ENCODE data around the gene GATC. TPM values are rescaled to one million over a fixed set of nuclear protein-coding genes. Genes with fewer than 3 reads are reported as not detected.
A peak's percentile ranks its signal among the peaks of the same experiment; 100 is the strongest.

The GATC gene
- 14.5 TPM for polyA plus RNA-seq (2012; ENCODE audit: missing spikeins)

DNA sequence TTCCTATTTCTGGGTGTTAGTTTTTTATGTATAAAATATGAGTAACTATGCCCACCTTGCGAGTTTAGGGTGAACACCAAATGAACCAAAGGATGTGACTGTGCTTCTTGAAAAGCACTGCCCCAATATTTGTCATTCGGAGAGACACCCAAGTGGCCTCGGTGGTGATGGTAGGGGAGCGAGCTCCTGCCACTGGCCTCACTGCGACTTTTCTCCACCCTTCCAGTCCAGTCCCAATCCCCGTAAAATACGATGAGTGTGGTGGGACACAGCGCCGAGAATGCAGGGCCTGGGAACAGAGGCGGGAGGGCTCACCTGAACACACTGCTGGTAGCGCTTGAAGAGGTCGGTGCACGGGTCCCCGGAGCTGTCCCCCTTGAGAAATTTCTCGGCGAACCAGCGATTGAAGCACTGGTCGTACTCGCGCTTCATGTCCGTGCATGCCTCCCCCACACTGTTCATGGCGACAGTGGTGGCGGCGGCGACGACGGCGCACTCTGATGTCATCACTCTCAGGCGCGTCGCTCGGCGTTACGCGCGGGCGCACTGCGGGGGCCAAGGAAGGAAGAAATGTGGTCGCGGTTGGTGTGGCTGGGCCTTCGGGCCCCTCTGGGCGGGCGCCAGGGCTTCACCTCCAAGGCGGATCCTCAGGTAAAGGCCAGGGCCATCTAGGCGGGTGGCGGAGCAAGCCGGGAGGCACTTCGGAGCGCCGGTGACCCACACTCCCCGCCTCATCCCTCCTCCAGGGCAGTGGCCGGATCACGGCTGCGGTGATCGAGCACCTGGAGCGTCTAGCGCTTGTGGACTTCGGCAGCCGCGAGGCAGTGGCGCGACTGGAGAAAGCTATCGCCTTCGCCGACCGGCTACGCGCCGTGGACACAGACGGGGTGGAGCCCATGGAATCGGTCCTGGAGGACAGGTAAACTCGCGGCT is at the start of gene GATC, which contains the start of gene TRIAP1:
TSS of gene GATC (plus strand) at position 534 of the 933 bp plus-strand sequence. CDS start at position 571, 37 bp downstream.
TSS of gene TRIAP1 (minus strand) at position 474 of the 933 bp plus-strand sequence. CDS start at position 462, 12 bp downstream.
- TF ChIP-seq POLR2A (IDR thresholded peaks at IDR 0.05; ENCODE audit: low read depth, low read length) (peak; percentile 93), POLR2AphosphoS5 (IDR thresholded peaks at IDR 0.05; ENCODE audit: low read depth, low read length) (peak; percentile 93), TAF1 (IDR thresholded peaks at IDR 0.05; ENCODE audit: borderline replicate concordance, low read depth, low read length) (peak; percentile 82)
- peak; percentile 96 for FAIRE-seq
- peak; percentile 77 for DNase-seq (ENCODE audit: insufficient read length)

DNA sequence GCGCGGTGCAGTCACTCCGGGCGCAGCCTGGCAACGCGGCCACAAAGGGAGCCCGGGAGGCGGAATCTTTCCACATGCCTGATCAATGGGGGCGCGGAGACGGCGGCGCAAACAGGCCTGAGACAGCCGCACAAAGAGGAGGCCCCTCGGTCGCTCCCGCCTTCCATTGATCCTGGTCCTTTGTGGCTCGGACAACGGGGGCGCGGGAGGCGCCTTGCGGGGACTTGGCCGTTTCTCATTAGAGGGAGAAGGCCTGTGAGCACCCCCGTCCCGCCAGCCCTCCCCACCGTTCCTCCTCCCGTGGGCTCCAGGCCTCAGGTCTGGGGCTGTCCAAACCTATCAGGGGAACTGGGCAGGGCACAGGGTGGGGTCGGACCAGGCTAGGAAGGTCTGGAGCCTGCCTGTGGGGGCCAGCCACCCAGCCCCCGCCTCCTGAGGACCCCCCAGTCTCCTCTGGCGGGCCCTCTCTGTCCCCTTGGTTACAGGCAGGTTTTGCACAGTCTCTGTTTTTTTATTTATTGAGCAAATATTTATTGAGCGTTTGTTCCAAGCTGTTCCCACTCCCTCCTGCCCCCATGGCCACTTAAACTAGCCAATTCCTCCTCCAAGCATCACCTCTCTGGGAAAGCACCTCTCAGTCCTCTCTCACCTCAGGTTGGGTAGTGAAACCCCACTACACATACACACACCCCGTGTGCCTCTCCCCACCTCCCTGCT is 48.3 kb upstream of the GATC start:
- no peak for FAIRE-seq
- no peak for DNase-seq (ENCODE audit: insufficient read length)
- TF ChIP-seq TAF1 (IDR thresholded peaks at IDR 0.05; ENCODE audit: borderline replicate concordance, low read depth, low read length) = no peak
- TF ChIP-seq POLR2A (IDR thresholded peaks at IDR 0.05; ENCODE audit: low read depth, low read length) = no peak
- no peak for TF ChIP-seq POLR2AphosphoS5 (IDR thresholded peaks at IDR 0.05; ENCODE audit: low read depth, low read length)

- TF ChIP-seq POLR2A (IDR thresholded peaks at IDR 0.05; ENCODE audit: low read depth, low read length) = no peak
- TF ChIP-seq POLR2AphosphoS5 (IDR thresholded peaks at IDR 0.05; ENCODE audit: low read depth, low read length) = no peak
- no peak for TF ChIP-seq TAF1 (IDR thresholded peaks at IDR 0.05; ENCODE audit: borderline replicate concordance, low read depth, low read length)
- FAIRE-seq (no peak), DNase-seq (ENCODE audit: insufficient read length) (no peak)
Measured at GRCh38 chr12:120399531-120399930, 46.7 kb upstream of the GATC start.

GRCh38 chr12:120402217-120402616 is 44.0 kb upstream of the GATC start:
- FAIRE-seq (no peak), DNase-seq (ENCODE audit: insufficient read length) (no peak)
- no peak for TF ChIP-seq TAF1 (IDR thresholded peaks at IDR 0.05; ENCODE audit: borderline replicate concordance, low read depth, low read length)
- no peak for TF ChIP-seq POLR2AphosphoS5 (IDR thresholded peaks at IDR 0.05; ENCODE audit: low read depth, low read length)
- TF ChIP-seq POLR2A (IDR thresholded peaks at IDR 0.05; ENCODE audit: low read depth, low read length) = no peak

- no peak for DNase-seq (ENCODE audit: insufficient read length)
- no peak for TF ChIP-seq POLR2A (IDR thresholded peaks at IDR 0.05; ENCODE audit: low read depth, low read length)
- TF ChIP-seq POLR2AphosphoS5 (IDR thresholded peaks at IDR 0.05; ENCODE audit: low read depth, low read length) = no peak
- no peak for TF ChIP-seq TAF1 (IDR thresholded peaks at IDR 0.05; ENCODE audit: borderline replicate concordance, low read depth, low read length)
- no peak for FAIRE-seq
Measured at GRCh38 chr12:120403869-120404268, 42.4 kb upstream of the GATC start.

- DNase-seq (ENCODE audit: insufficient read length) (no peak), FAIRE-seq (no peak)
- TF ChIP-seq POLR2A (IDR thresholded peaks at IDR 0.05; ENCODE audit: low read depth, low read length) (no peak), TAF1 (IDR thresholded peaks at IDR 0.05; ENCODE audit: borderline replicate concordance, low read depth, low read length) (no peak), POLR2AphosphoS5 (IDR thresholded peaks at IDR 0.05; ENCODE audit: low read depth, low read length) (no peak)
Measured at GRCh38 chr12:120404271-120404670, 42.0 kb upstream of the GATC start.

DNA sequence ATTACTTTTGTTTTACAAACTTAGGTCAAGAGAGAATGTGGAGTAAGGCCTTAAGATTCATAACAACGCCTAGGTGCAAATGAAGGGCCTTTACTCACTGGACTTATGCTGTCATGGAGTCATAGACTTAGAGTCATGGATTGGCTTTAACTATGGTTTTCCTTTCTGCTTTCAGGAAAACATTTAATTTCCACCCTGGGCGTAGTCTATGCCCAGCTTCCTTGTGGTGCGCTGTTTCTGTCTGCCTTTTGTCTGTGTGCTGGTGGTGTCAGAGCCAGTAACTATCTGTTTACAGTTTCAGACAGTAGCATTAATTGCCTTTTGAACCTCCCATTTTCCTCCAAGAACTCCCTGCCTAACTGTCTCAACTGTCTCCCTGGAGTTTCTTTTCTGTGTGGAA is 40.2 kb upstream of the GATC start:
- FAIRE-seq (no peak), DNase-seq (ENCODE audit: insufficient read length) (no peak)
- TF ChIP-seq POLR2AphosphoS5 (IDR thresholded peaks at IDR 0.05; ENCODE audit: low read depth, low read length) (no peak), POLR2A (IDR thresholded peaks at IDR 0.05; ENCODE audit: low read depth, low read length) (no peak), TAF1 (IDR thresholded peaks at IDR 0.05; ENCODE audit: borderline replicate concordance, low read depth, low read length) (no peak)

- DNase-seq (ENCODE audit: insufficient read length) = no peak
- TF ChIP-seq POLR2AphosphoS5 (IDR thresholded peaks at IDR 0.05; ENCODE audit: low read depth, low read length) = no peak
- TF ChIP-seq TAF1 (IDR thresholded peaks at IDR 0.05; ENCODE audit: borderline replicate concordance, low read depth, low read length) = no peak
- no peak for TF ChIP-seq POLR2A (IDR thresholded peaks at IDR 0.05; ENCODE audit: low read depth, low read length)
- FAIRE-seq = no peak
Measured at GRCh38 chr12:120406553-120406952, 39.7 kb upstream of the GATC start.

GRCh38 chr12:120408771-120409170 is 37.5 kb upstream of the GATC start:
- no peak for DNase-seq (ENCODE audit: insufficient read length)
- no peak for FAIRE-seq
- TF ChIP-seq POLR2AphosphoS5 (IDR thresholded peaks at IDR 0.05; ENCODE audit: low read depth, low read length) = no peak

DNA sequence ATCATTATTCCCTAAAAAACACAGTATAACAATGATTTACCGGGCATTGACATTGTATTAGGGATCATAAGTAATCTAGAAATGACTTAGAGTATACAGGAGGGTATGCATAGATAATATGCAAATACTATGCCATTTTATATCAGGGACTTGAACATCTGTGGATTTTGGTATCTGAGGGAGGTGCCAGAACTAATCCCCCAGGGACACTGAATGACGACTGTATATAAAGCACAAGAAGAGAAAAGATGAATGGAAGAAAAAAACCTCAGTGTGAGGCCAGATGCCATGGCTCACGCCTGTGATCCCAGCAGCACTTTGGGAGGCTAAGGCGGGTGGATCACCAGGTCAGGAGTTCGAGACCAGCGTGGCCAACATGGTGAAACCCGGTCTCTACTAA is 33.8 kb upstream of the GATC start:
- TF ChIP-seq POLR2AphosphoS5 (IDR thresholded peaks at IDR 0.05; ENCODE audit: low read depth, low read length) (no peak), POLR2A (IDR thresholded peaks at IDR 0.05; ENCODE audit: low read depth, low read length) (no peak), TAF1 (IDR thresholded peaks at IDR 0.05; ENCODE audit: borderline replicate concordance, low read depth, low read length) (no peak)
- FAIRE-seq = no peak
- DNase-seq (ENCODE audit: insufficient read length) = no peak

GRCh38 chr12:120413901-120414695 is 32.1 kb upstream of the GATC start:
- DNase-seq (ENCODE audit: insufficient read length) = no peak
- no peak for TF ChIP-seq POLR2A (IDR thresholded peaks at IDR 0.05; ENCODE audit: low read depth, low read length)
- TF ChIP-seq TAF1 (IDR thresholded peaks at IDR 0.05; ENCODE audit: borderline replicate concordance, low read depth, low read length) = no peak
- no peak for TF ChIP-seq POLR2AphosphoS5 (IDR thresholded peaks at IDR 0.05; ENCODE audit: low read depth, low read length)
- FAIRE-seq = no peak
